AG04450 (cell line): ENCODE results near the gene POM121L12. TPM values are rescaled to one million over a fixed set of nuclear protein-coding genes. Genes with fewer than 3 reads are reported as not detected.

Source experiments
- CTCF ChIA-PET: fragments of 300-600, 350-600 bp; formaldehyde crosslinking; extraction: SDS; loops from one replicate; lab custom pipeline; 2022; ENCODE audit warnings: antibody characterized with exemption, inconsistent platforms; lab: Charles Lee
- POLR2A ChIA-PET: fragments of 350-600 bp; formaldehyde crosslinking; extraction: SDS; loops from one replicate; lab custom pipeline; 2021; ENCODE audit warnings: antibody characterized with exemption, inconsistent platforms; lab: Yijun Ruan, JAX
- DNase-seq: peaks from one replicate; pipeline ENCODE4 v3.0.0-alpha.2; 2011; ENCODE audit warnings: low read depth, low spot score
- H3K27ac ChIP-seq: one replicate; pipeline ENCODE4 v1.5.1; 2012; ENCODE audit warnings: low read depth, low read length, control low read depth
- H3K27me3 ChIP-seq: one replicate; pipeline ENCODE4 v1.6.0; 2012; ENCODE audit warnings: low read length; ENCODE audit not compliant: control insufficient read depth, insufficient read depth
- H3K4me3 ChIP-seq: 2 replicates; pipeline ENCODE4 v1.5.1; 2011; ENCODE audit warnings: mild to moderate bottlenecking, low read depth, low read length, control low read depth
- H3K9me3 ChIP-seq: 2 replicates; pipeline ENCODE4 v1.5.1; 2012; ENCODE audit warnings: low read length; ENCODE audit not compliant: control insufficient read depth, insufficient read depth
- polyA plus RNA-seq: library from polyadenylated mRNA; depleted of rRNA; stranded (reverse); fragments of >200 nt; gene quantifications from 2 replicates; pipeline ENCODE4 v1.2.3, GENCODE V29; 2011
- TF ChIP-seq, protein P1 (sequence below): IDR thresholded peaks from 2 replicates; pipeline ENCODE4 v1.5.1; 2011; ENCODE audit warnings: low read depth, low read length, control low read depth, inconsistent platforms

Gene POM121L12
- polyA plus RNA-seq, 1 experiment: not detected

DNA sequence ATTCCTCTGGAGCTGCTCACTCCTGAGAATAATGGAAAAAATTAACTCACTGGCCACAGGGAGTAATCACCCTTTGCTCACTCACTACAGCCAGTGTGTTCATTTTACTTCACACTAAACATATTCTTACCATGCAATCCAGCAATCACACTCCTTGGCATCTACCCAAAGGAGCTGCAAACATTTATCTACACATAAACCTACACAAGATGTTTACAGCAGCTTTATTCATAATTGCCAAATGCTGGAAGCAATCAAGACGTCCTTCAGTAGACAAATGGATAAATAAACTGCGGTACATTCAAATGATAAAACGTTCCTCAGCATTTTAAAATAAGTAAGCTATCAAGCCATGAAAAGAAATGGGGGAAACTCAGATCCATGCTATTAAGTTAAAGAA lies 34.2 kb upstream of the POM121L12 start:
- ChIA-PET CTCF (no interaction called here), POLR2A (no interaction called here)
- Histone ChIP-seq H3K9me3 (peaks cover 28% of the 10 kb centered on the region), H3K4me3 (no peak overlapping the region), H3K27ac (no peak overlapping the region), H3K27me3 (no peaks in the 10 kb centered on the region)
- TF ChIP-seq, protein P1, sequence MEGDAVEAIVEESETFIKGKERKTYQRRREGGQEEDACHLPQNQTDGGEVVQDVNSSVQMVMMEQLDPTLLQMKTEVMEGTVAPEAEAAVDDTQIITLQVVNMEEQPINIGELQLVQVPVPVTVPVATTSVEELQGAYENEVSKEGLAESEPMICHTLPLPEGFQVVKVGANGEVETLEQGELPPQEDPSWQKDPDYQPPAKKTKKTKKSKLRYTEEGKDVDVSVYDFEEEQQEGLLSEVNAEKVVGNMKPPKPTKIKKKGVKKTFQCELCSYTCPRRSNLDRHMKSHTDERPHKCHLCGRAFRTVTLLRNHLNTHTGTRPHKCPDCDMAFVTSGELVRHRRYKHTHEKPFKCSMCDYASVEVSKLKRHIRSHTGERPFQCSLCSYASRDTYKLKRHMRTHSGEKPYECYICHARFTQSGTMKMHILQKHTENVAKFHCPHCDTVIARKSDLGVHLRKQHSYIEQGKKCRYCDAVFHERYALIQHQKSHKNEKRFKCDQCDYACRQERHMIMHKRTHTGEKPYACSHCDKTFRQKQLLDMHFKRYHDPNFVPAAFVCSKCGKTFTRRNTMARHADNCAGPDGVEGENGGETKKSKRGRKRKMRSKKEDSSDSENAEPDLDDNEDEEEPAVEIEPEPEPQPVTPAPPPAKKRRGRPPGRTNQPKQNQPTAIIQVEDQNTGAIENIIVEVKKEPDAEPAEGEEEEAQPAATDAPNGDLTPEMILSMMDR: no peak
- DNase-seq: no peak

DNA sequence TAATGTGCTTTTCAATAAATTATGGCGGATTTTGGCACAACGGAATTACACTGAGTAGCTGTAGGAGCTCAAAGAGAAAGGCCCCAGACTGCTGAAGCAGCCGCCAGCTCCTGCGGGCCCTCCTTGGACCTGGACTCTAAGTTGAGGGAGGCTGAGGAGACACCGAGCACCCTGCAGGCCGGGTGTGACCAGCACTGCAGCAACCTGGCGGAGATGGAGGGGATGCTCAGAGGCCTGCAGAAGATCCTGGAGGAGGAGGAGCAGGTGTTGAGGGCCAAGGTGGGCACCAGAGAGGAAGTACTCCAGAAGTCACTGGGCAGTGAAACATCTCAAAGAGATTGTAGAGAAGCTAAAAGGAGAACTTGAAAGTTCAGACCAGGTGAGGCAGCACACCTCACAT lies 33.0 kb upstream of the POM121L12 start:
- DNase-seq: no peak
- Histone ChIP-seq H3K27me3 (no peaks in the 10 kb centered on the region), H3K9me3 (peaks cover 30% of the 10 kb centered on the region), H3K27ac (no peak overlapping the region), H3K4me3 (no peak overlapping the region)
- ChIA-PET POLR2A (no interaction called here), CTCF (no interaction called here)
- TF ChIP-seq, protein P1: no peak

DNA sequence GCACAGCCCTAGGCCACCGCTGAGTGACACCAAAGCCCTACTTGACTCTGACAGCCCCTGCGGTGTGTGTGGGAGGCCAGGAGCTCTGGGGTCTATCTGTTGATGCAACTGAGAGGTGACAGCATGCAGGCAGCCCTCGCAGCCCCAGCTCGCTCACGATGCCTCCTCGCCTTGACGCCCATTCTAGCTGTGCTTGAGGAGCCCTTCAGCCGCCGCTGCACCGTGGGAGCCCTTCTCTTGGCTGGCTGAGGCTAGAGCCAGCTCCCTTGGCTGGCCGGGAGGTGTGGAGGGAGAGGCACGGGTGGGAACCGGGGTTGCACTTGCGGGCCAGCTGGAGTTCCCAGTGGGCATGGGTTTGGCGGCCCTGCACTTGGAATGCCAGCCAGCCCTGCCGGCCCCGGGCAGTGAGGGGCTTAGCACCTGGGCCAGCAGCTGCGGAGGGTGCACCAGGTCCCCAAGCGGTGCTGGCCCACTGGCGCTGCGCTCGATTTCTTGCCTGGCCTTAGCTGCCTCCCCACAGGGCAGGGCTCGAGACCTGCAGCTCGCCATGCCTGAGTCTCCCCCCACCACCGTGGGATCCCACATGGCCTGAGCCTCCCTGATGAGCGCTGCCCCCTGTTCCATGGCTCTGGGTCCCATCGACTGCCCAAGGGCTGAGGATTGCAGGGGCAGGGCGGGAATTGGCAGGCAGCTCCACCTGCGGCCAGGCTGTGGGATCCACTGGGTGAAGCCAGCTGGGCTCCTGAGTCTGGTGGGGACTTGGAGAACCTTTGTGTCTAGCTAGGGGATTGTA lies 31.6 kb upstream of the POM121L12 start:
- POLR2A ChIA-PET: no interaction called here
- TF ChIP-seq, protein P1: no peak
- Histone ChIP-seq H3K4me3 (no peak overlapping the region), H3K27ac (no peak overlapping the region), H3K27me3 (no peaks in the 10 kb centered on the region), H3K9me3 (peaks cover 44% of the 10 kb centered on the region)
- DNase-seq: no peak
- CTCF ChIA-PET: no interaction called here

DNA sequence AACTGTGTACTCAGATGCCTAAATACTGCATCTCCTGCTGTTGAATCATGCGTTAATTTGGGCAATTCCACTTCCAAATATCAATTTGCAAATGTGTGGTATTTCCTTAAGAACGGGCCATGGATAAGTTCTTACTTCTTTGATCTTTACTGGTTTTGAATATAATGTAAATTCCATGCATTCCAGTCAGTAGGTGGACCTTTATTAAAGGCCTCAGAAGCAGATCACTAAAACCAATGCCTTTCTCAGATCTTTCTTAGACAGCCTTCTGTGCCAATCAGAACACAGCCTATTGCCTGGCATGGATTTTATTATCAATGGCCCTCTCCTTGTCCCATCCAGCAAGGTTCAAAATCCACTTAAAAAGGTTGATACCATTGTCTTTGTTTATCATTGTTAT lies 21.5 kb upstream of the POM121L12 start:
- DNase-seq: no peak
- CTCF ChIA-PET: no interaction called here
- no peak overlapping the region for H3K4me3 ChIP-seq
- H3K27me3 ChIP-seq: no peaks in the 10 kb centered on the region
- peaks cover 8% of the 10 kb centered on the region; the same call in 1 of the 2 replicates for H3K9me3 ChIP-seq
- POLR2A ChIA-PET: no interaction called here
- TF ChIP-seq, protein P1: no peak
- H3K27ac ChIP-seq: no peak overlapping the region

DNA sequence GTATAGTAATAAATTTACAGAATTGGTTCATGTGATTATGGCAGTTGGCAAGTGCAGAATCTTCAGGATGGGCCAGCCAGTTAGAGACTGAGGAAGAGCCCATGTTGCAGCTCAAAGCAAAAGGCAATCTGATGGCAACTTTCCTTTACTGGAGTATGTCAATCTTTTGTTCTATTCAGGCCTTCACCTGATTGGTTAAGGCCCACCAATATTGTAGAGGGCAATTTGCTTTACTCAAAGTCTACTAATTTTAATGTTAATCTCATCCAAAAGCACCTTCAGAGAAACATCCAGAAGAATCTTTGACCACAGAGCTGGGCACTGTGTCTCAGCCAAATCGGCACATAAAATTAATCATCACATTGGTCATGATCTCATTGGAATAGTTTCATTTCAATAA lies 20.0 kb upstream of the POM121L12 start:
- H3K9me3 ChIP-seq: peaks cover 7% of the 10 kb centered on the region; the same call in 1 of the 2 replicates
- no peak for DNase-seq
- CTCF ChIA-PET: no interaction called here
- no peaks in the 10 kb centered on the region for H3K27me3 ChIP-seq
- no peak overlapping the region for H3K27ac ChIP-seq
- POLR2A ChIA-PET: no interaction called here
- TF ChIP-seq, protein P1: no peak
- no peak overlapping the region for H3K4me3 ChIP-seq
